Adrenal gland (tissue), 12 donors: Measurements from ENCODE around the gene TMEM145. TPM values are rescaled to one million over a fixed set of nuclear protein-coding genes. Genes with fewer than 3 reads are reported as not detected.

Experiments
- DNase-seq, 7 donors: peaks; one replicate each; pipeline ENCODE4 v3.0.0-alpha.2; 2019 to 2020
- H3K27ac ChIP-seq, 5 donors: fragments of 200-600 bp; sonication (generic) in 4 of 5; 1 replicate in 3 of 5; 2 replicates in 2 of 5; pipeline versions ENCODE4 v1.5.1 to v1.8.0; 2016 to 2020; ENCODE audit warnings: mild to moderate bottlenecking in 1 of 5
- H3K27me3 ChIP-seq: fragments of 200-600 bp; 2 replicates; pipeline ENCODE4 v1.8.0; 2021
- H3K36me3 ChIP-seq, 2 donors: fragments of 200-600 bp; replicated peaks in 1 of 2; 1 replicate in 1 of 2; 2 replicates in 1 of 2; pipeline versions ENCODE4 v1.5.1 to v1.8.0; 2018 to 2022
- H3K4me1 ChIP-seq, 2 donors: fragments of 200-600 bp; replicated peaks in 1 of 2; 1 replicate in 1 of 2; 2 replicates in 1 of 2; pipeline versions ENCODE4 v1.5.1 to v1.8.0; 2018 to 2021
- H3K4me3 ChIP-seq, 4 donors: fragments of 200-600 bp; sonication (generic) in 3 of 4; one replicate each; pipeline ENCODE4 v1.5.1; 2016 to 2018
- H3K9me3 ChIP-seq, 3 donors: fragments of 200-600 bp; sonication (generic) in 1 of 3; replicated peaks in 1 of 3; 1 replicate in 2 of 3; 2 replicates in 1 of 3; pipeline versions ENCODE4 v1.5.1 to v1.8.0; 2016 to 2021
- POLR2A ChIP-seq, 2 donors: fragments of 450-650 bp; IDR thresholded peaks; one replicate each; pipeline ENCODE4 v1.6.1; 2017; ENCODE audit warnings: antibody characterized with exemption in 2 of 2, mild to moderate bottlenecking in 2 of 2, moderate library complexity in 1 of 2
- WGBS, 4 donors: extraction: QIAGEN DNeasy Blood & Tissue Kit in 2 of 4; methylation state at CpG; one replicate each; pipeline versions ENCODE4 v1.1.5 to v1.1.7; 2013 to 2017; 5-methylcytosine and 5-hydroxymethylcytosine counted together
- intact Hi-C, 2 donors: fragments of 100-400 bp; cut with DNase I; formaldehyde crosslinking; loops; one replicate each; pipeline versions ENCODE4 v1.14.1 to v1.15.0; 2022 to 2023
- polyA plus RNA-seq, 3 donors: library from polyadenylated mRNA; stranded (reverse); fragments of 200-250 nt in 2 of 3; fragments of 350-450 nt in 1 of 3; fragmentation: Illumina TruSeq in 1 of 3; extraction: RNeasy Lipid Tissue Mini Kit (QIAGEN cat#74804) in 1 of 3; gene quantifications; one replicate each; pipeline ENCODE4 v1.2.3, GENCODE V29; 2013 to 2014
- total RNA-seq, 9 donors: library from RNA; depleted of rRNA in 4 of 9; stranded (reverse); fragments of >200 nt in 4 of 9; fragments of 120-200 nt in 1 of 9; fragmentation: NEBNext Ultra II Directional in 1 of 9; extraction: Animal tissue kit (Norgen Biotek cat#: 25700) in 1 of 9; gene quantifications; one replicate each; pipeline versions ENCODE4 v1.1.0 to v1.2.4, GENCODE V29; 2013 to 2023
- TF ChIP-seq, protein P1 (sequence below), 6 experiments: fragments of 450-650 bp in 4 of 6; fragments of 200-600 bp in 2 of 6; sonication (generic) in 1 of 6; IDR thresholded peaks; 1 replicate in 5 of 6; 2 replicates in 1 of 6; pipeline versions ENCODE4 v1.5.1 to v1.8.0; 2016 to 2021; ENCODE audit warnings: antibody characterized with exemption in 6 of 6, mild to moderate bottlenecking in 2 of 6, moderate library complexity in 1 of 6
- donor health status: healthy with polysubstance abuse.
- donor health status: Bipolar disorder and iron deficiency.
- donor health status: DM: yes; HTN: yes; CAD: no.
- donor health status: DM: no; HTN: no; CAD: no.
- donor health status: DM: no; HTN: no; CAD: no.
- donor health status: DM: yes; HTN: yes; CAD: no.

TMEM145 gene
- total and polyA plus RNA-seq, 12 donors, result 0.94 to 31.7 (median 4.5) TPM; not detected in 3

DNA sequence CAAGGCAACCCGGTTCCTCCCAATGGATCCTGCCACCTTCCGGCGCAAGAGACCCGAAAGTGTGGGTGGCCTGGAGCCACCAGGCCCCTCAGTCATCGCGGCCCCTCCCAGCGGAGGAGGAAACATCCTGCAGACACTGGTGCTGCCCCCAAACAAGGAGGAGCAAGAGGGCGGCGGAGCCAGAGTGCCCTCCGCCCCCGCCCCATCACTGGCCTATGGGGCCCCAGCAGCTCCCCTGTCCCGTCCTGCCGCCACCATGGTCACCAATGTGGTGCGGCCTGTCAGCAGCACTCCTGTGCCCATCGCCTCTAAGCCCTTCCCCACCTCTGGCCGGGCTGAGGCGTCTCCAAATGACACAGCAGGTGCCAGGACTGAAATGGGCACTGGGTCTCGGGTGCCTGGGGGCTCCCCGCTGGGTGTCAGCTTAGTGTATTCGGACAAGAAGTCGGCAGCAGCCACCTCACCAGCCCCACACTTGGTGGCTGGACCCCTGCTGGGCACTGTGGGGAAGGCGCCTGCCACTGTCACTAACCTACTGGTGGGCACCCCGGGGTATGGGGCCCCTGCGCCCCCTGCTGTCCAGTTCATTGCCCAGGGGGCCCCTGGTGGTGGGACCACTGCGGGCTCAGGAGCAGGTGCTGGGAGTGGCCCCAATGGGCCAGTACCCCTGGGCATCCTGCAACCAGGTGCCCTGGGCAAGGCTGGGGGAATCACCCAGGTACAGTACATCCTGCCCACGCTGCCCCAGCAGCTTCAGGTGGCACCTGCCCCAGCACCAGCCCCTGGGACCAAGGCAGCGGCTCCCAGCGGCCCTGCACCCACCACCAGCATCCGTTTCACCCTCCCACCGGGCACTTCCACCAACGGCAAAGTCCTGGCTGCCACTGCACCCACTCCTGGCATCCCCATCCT, 22.3 kb upstream of the TMEM145 start:
- no peaks in the 10 kb centered on the region for H3K9me3 ChIP-seq
- no peak overlapping the region for H3K27ac ChIP-seq
- intact Hi-C loops, result loop anchor here (5.0 kb wide), 1 partner anchor 43 kb away; no protein-coding TSS in a partner anchor
- WGBS, 4 donors, result 85 to 91% (median 88%) methylated on average over 12 to 31 of the region's 31 CpGs
- no peaks in the 10 kb centered on the region for H3K27me3 ChIP-seq
- no peak overlapping the region for H3K4me3 ChIP-seq
- TF ChIP-seq POLR2A (IDR thresholded peaks at IDR 0.05), result no peak
- TF ChIP-seq, protein P1, sequence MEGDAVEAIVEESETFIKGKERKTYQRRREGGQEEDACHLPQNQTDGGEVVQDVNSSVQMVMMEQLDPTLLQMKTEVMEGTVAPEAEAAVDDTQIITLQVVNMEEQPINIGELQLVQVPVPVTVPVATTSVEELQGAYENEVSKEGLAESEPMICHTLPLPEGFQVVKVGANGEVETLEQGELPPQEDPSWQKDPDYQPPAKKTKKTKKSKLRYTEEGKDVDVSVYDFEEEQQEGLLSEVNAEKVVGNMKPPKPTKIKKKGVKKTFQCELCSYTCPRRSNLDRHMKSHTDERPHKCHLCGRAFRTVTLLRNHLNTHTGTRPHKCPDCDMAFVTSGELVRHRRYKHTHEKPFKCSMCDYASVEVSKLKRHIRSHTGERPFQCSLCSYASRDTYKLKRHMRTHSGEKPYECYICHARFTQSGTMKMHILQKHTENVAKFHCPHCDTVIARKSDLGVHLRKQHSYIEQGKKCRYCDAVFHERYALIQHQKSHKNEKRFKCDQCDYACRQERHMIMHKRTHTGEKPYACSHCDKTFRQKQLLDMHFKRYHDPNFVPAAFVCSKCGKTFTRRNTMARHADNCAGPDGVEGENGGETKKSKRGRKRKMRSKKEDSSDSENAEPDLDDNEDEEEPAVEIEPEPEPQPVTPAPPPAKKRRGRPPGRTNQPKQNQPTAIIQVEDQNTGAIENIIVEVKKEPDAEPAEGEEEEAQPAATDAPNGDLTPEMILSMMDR (IDR thresholded peaks at IDR 0.05), result peak in 5 of 6 experiments; percentile 23 to 39 (median 33)
- peaks cover 12 to 13% of the 10 kb centered on the region in 2 donors for H3K4me1 ChIP-seq
- H3K36me3 ChIP-seq, result peaks cover 0 to 85% of the 10 kb centered on the region in 2 donors
- peak in 1 of 7 donors; percentile 36 for DNase-seq

DNA sequence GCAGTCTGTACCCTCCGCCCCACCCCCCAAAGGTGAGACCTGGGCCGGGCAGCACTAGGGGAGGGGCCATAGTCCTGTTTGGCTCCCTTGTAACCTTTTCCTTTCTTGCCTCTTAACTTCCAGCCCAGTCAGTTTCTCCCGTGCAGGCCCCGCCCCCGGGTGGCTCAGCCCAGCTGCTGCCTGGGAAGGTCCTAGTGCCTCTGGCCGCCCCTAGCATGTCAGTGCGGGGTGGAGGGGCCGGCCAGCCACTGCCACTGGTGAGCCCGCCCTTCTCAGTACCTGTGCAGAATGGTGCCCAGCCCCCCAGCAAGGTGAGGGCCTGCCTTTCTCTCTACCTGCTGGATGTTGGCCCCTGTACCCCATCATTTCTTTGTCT, 21.7 kb upstream of the TMEM145 start:
- peaks cover 0 to 85% of the 10 kb centered on the region in 2 donors for H3K36me3 ChIP-seq

DNA sequence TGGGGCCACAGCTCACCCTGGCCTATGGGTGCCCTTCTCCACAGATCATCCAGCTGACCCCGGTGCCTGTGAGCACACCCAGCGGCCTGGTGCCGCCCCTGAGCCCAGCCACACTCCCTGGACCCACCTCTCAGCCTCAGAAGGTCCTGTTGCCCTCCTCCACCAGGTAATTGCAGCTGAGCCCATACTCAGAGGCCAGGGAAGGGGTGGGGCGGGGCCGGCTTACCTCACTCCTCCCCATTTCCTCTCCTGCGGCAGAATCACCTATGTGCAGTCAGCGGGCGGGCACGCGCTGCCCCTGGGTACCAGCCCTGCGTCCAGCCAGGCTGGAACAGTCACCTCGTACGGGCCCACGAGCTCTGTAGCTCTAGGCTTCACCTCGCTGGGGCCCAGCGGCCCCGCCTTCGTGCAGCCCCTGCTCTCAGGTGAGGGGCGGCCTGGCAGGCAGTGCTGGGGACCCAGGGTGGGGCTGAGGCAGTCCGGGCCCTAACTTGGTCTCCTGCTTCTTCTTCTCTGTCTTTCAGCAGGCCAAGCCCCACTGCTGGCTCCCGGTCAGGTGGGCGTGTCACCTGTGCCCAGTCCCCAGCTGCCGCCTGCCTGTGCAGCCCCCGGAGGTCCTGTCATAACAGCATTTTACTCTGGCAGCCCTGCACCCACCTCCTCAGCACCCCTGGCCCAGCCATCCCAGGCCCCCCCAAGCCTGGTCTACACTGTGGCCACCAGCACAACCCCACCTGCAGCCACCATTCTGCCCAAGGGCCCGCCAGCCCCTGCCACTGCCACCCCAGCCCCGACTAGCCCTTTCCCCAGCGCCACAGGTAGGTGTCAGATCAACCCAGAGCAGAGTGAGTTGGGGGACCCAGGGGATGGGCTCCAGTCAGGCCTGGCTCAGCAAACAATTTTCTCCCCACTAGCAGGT, 20.8 kb upstream of the TMEM145 start:
- Histone ChIP-seq H3K4me3 (no peak overlapping the region), H3K27ac (no peak overlapping the region), H3K27me3 (no peaks in the 10 kb centered on the region), H3K4me1 (no peaks in the 10 kb centered on the region), H3K36me3 (peaks cover 0 to 80% of the 10 kb centered on the region in 2 donors), H3K9me3 (no peaks in the 10 kb centered on the region)
- DNase-seq, result peak in 1 of 7 donors; percentile 17
- 85 to 94% (median 92%) methylated on average over 13 to 27 of the region's 27 CpGs for WGBS, 4 donors
- intact Hi-C loops, result loop anchor here (5.0 kb wide), 1 partner anchor 45 kb away; no protein-coding TSS in a partner anchor
- TF ChIP-seq, protein P1 (IDR thresholded peaks at IDR 0.05), result no peak
- no peak for TF ChIP-seq POLR2A (IDR thresholded peaks at IDR 0.05)

More for the DNA sequence above, 21.7 kb upstream of the TMEM145 start:
- Histone ChIP-seq H3K27me3 (no peaks in the 10 kb centered on the region), H3K4me3 (no peak overlapping the region), H3K9me3 (no peaks in the 10 kb centered on the region), H3K4me1 (peaks cover 5 to 6% of the 10 kb centered on the region in 2 donors), H3K27ac (no peak overlapping the region)
- no peak for TF ChIP-seq POLR2A (IDR thresholded peaks at IDR 0.05)
- TF ChIP-seq, protein P1 (IDR thresholded peaks at IDR 0.05), result no peak
- WGBS, 4 donors, result 62 to 67% (median 63%) methylated on average over 9 of the region's 9 CpGs
- intact Hi-C loops, result loop anchor here (5.0 kb wide), 1 partner anchor 44 kb away; no protein-coding TSS in a partner anchor
- DNase-seq, result peak in 2 of 7 donors; percentile 25 to 27
